Measurements from ENCODE around the gene ARPC5L. TPM values are rescaled to one million over a fixed set of nuclear protein-coding genes. Genes with fewer than 3 reads are reported as not detected.

ARPC5L gene
- 45.7 TPM for polyA plus RNA-seq (2013, experiment 1 of 4)
- 46.7 TPM for polyA plus RNA-seq (2013, experiment 2 of 4)
- 37.3 TPM for polyA plus RNA-seq (2013, experiment 3 of 4)
- polyA plus RNA-seq (2013, experiment 4 of 4) = 39.4 TPM

GRCh38 chr9:124861342-124862229 lies at the start of gene ARPC5L, which contains the start of gene RPL35:
ARPC5L (plus strand) TSS chr9:124862130; CDS start chr9:124869291, 7,161 bp downstream.
RPL35 (minus strand) TSS chr9:124861957; CDS start chr9:124861912, 45 bp downstream.
- Histone ChIP-seq H3K9me3 (ENCODE audit: control insufficient read depth, low read length) (no peaks in the 10 kb centered on the region), H3K4me1 (ENCODE audit: control insufficient read depth, insufficient read depth, low read length) (peaks cover 14% of the 10 kb centered on the region), H3K36me3 (ENCODE audit: control insufficient read depth, insufficient read depth, low read length) (peaks cover 33% of the 10 kb centered on the region), H3K27me3 (ENCODE audit: control insufficient read depth, insufficient read depth, low read length, poor library complexity, severe bottlenecking) (no peaks in the 10 kb centered on the region), H3K4me3 (ENCODE audit: insufficient read depth, low read depth, low read length) (peak within 1 kb of the TSS; percentile 100), H3K27ac (ENCODE audit: insufficient read depth, low read depth, low read length, poor library complexity, severe bottlenecking) (peak within 1 kb of the TSS; percentile 98)
- WGBS, 2 experiments = 0% methylated on average over 92 of the region's 92 CpGs

GRCh38 chr9:124812441-124812876 lies 49.5 kb upstream of the ARPC5L start:
- 62 to 77% methylated on average over 3 to 6 of the region's 6 CpGs for WGBS, 2 experiments
- Histone ChIP-seq H3K36me3 (ENCODE audit: control insufficient read depth, insufficient read depth, low read length) (no peaks in the 10 kb centered on the region), H3K4me1 (ENCODE audit: control insufficient read depth, insufficient read depth, low read length) (peaks cover 32% of the 10 kb centered on the region), H3K27me3 (ENCODE audit: control insufficient read depth, insufficient read depth, low read length, poor library complexity, severe bottlenecking) (no peaks in the 10 kb centered on the region), H3K27ac (ENCODE audit: insufficient read depth, low read depth, low read length, poor library complexity, severe bottlenecking) (no peak overlapping the region), H3K4me3 (ENCODE audit: insufficient read depth, low read depth, low read length) (no peak overlapping the region), H3K9me3 (ENCODE audit: control insufficient read depth, low read length) (no peaks in the 10 kb centered on the region)

- Histone ChIP-seq H3K4me3 (ENCODE audit: insufficient read depth, low read depth, low read length) (no peak overlapping the region), H3K4me1 (ENCODE audit: control insufficient read depth, insufficient read depth, low read length) (peaks cover 32% of the 10 kb centered on the region), H3K36me3 (ENCODE audit: control insufficient read depth, insufficient read depth, low read length) (no peaks in the 10 kb centered on the region), H3K9me3 (ENCODE audit: control insufficient read depth, low read length) (no peaks in the 10 kb centered on the region), H3K27ac (ENCODE audit: insufficient read depth, low read depth, low read length, poor library complexity, severe bottlenecking) (no peak overlapping the region), H3K27me3 (ENCODE audit: control insufficient read depth, insufficient read depth, low read length, poor library complexity, severe bottlenecking) (no peaks in the 10 kb centered on the region)
- WGBS, 2 experiments = 80 to 81% methylated on average over 7 of the region's 7 CpGs
Measured at GRCh38 chr9:124813041-124813440, 48.9 kb upstream of the ARPC5L start.

GRCh38 chr9:124813501-124814163 lies 48.3 kb upstream of the ARPC5L start:
- Histone ChIP-seq H3K27ac (ENCODE audit: insufficient read depth, low read depth, low read length, poor library complexity, severe bottlenecking) (no peak overlapping the region), H3K27me3 (ENCODE audit: control insufficient read depth, insufficient read depth, low read length, poor library complexity, severe bottlenecking) (no peaks in the 10 kb centered on the region), H3K9me3 (ENCODE audit: control insufficient read depth, low read length) (no peaks in the 10 kb centered on the region), H3K36me3 (ENCODE audit: control insufficient read depth, insufficient read depth, low read length) (no peaks in the 10 kb centered on the region), H3K4me1 (ENCODE audit: control insufficient read depth, insufficient read depth, low read length) (peaks cover 32% of the 10 kb centered on the region), H3K4me3 (ENCODE audit: insufficient read depth, low read depth, low read length) (no peak overlapping the region)
- 82 to 84% methylated on average over 11 of the region's 11 CpGs for WGBS, 2 experiments

GRCh38 chr9:124814164-124814535 lies 47.8 kb upstream of the ARPC5L start:
- Histone ChIP-seq H3K36me3 (ENCODE audit: control insufficient read depth, insufficient read depth, low read length) (no peaks in the 10 kb centered on the region), H3K4me3 (ENCODE audit: insufficient read depth, low read depth, low read length) (no peak overlapping the region), H3K27ac (ENCODE audit: insufficient read depth, low read depth, low read length, poor library complexity, severe bottlenecking) (no peak overlapping the region), H3K9me3 (ENCODE audit: control insufficient read depth, low read length) (no peaks in the 10 kb centered on the region), H3K4me1 (ENCODE audit: control insufficient read depth, insufficient read depth, low read length) (peaks cover 32% of the 10 kb centered on the region), H3K27me3 (ENCODE audit: control insufficient read depth, insufficient read depth, low read length, poor library complexity, severe bottlenecking) (no peaks in the 10 kb centered on the region)
- 94 to 95% methylated on average over 5 of the region's 5 CpGs for WGBS, 2 experiments

- Histone ChIP-seq H3K4me1 (ENCODE audit: control insufficient read depth, insufficient read depth, low read length) (peaks cover 30% of the 10 kb centered on the region), H3K4me3 (ENCODE audit: insufficient read depth, low read depth, low read length) (no peak overlapping the region), H3K27ac (ENCODE audit: insufficient read depth, low read depth, low read length, poor library complexity, severe bottlenecking) (no peak overlapping the region), H3K9me3 (ENCODE audit: control insufficient read depth, low read length) (no peaks in the 10 kb centered on the region), H3K36me3 (ENCODE audit: control insufficient read depth, insufficient read depth, low read length) (no peaks in the 10 kb centered on the region), H3K27me3 (ENCODE audit: control insufficient read depth, insufficient read depth, low read length, poor library complexity, severe bottlenecking) (no peaks in the 10 kb centered on the region)
- WGBS, 2 experiments = 92 to 95% methylated on average over 5 of the region's 5 CpGs
Measured at GRCh38 chr9:124815601-124816000, 46.3 kb upstream of the ARPC5L start.

- Histone ChIP-seq H3K27ac (ENCODE audit: insufficient read depth, low read depth, low read length, poor library complexity, severe bottlenecking) (no peak overlapping the region), H3K4me1 (ENCODE audit: control insufficient read depth, insufficient read depth, low read length) (peaks cover 8% of the 10 kb centered on the region), H3K9me3 (ENCODE audit: control insufficient read depth, low read length) (no peaks in the 10 kb centered on the region), H3K4me3 (ENCODE audit: insufficient read depth, low read depth, low read length) (no peak overlapping the region), H3K36me3 (ENCODE audit: control insufficient read depth, insufficient read depth, low read length) (no peaks in the 10 kb centered on the region), H3K27me3 (ENCODE audit: control insufficient read depth, insufficient read depth, low read length, poor library complexity, severe bottlenecking) (no peaks in the 10 kb centered on the region)
- WGBS, 2 experiments = 81 to 83% methylated on average over 18 of the region's 18 CpGs
Measured at GRCh38 chr9:124818431-124819281, 43.3 kb upstream of the ARPC5L start.

GRCh38 chr9:124820698-124821623 lies 41.0 kb upstream of the ARPC5L start:
- no peak overlapping the region for H3K4me3 ChIP-seq (ENCODE audit: insufficient read depth, low read depth, low read length)
- no peaks in the 10 kb centered on the region for H3K9me3 ChIP-seq (ENCODE audit: control insufficient read depth, low read length)
- H3K36me3 ChIP-seq (ENCODE audit: control insufficient read depth, insufficient read depth, low read length) = no peaks in the 10 kb centered on the region
- peaks cover 7% of the 10 kb centered on the region for H3K4me1 ChIP-seq (ENCODE audit: control insufficient read depth, insufficient read depth, low read length)
- H3K27me3 ChIP-seq (ENCODE audit: control insufficient read depth, insufficient read depth, low read length, poor library complexity, severe bottlenecking) = no peaks in the 10 kb centered on the region
- 85 to 88% methylated on average over 12 of the region's 12 CpGs for WGBS, 2 experiments
- no peak overlapping the region for H3K27ac ChIP-seq (ENCODE audit: insufficient read depth, low read depth, low read length, poor library complexity, severe bottlenecking)

Data from ectodermal cell (in vitro differentiated cells).